Neural progenitor cell (in vitro differentiated cells): ENCODE measurements around the gene RNF34. TPM values are rescaled to one million over a fixed set of nuclear protein-coding genes. Genes with fewer than 3 reads are reported as not detected.
"Not testable (repeated sequence)": the region's sequence is repeated elsewhere in the genome, so short reads cannot be mapped to it uniquely, and the experiment has no call there.

Source experiments
- DNase-seq: peaks from one replicate; pipeline ENCODE4 v3.0.0-alpha.2; 2016; ENCODE audit warnings: low spot score
- H2AFZ ChIP-seq: fragments of 200-600 bp; sonication (generic); replicated peaks from 2 replicates; pipeline ENCODE4 v1.6.1; 2016; ENCODE audit warnings: antibody characterized with exemption
- H3F3A ChIP-seq: fragments of 200-600 bp; sonication (generic); 2 replicates; pipeline ENCODE4 v1.6.1; 2016; ENCODE audit warnings: antibody characterized with exemption, low read depth
- H3K27ac ChIP-seq: fragments of 200-600 bp; sonication (generic); 2 replicates; pipeline ENCODE4 v1.5.1; 2016; ENCODE audit warnings: mild to moderate bottlenecking
- H3K27me3 ChIP-seq: fragments of 200-600 bp; sonication (generic); 2 replicates; pipeline ENCODE4 v1.6.1; 2016; ENCODE audit warnings: mild to moderate bottlenecking, moderate library complexity
- H3K36me3 ChIP-seq: fragments of 200-600 bp; sonication (generic); 2 replicates; pipeline ENCODE4 v1.5.1; 2016
- H3K4me1 ChIP-seq: fragments of 200-600 bp; sonication (generic); 2 replicates; pipeline ENCODE4 v1.6.1; 2016; ENCODE audit warnings: mixed run types
- H3K4me2 ChIP-seq: fragments of 200-600 bp; sonication (generic); 2 replicates; pipeline ENCODE4 v1.6.1; 2016
- H3K4me3 ChIP-seq: fragments of 200-600 bp; sonication (generic); 2 replicates; pipeline ENCODE4 v1.5.1; 2016
- H3K79me2 ChIP-seq: fragments of 200-600 bp; sonication (generic); 2 replicates; pipeline ENCODE4 v1.6.1; 2016; ENCODE audit warnings: low read depth
- H3K9ac ChIP-seq: fragments of 200-600 bp; sonication (generic); 2 replicates; pipeline ENCODE4 v1.6.1; 2016
- H3K9me3 ChIP-seq: fragments of 200-600 bp; sonication (generic); 2 replicates; pipeline ENCODE4 v1.5.1; 2016; ENCODE audit warnings: low read depth
- H4K20me1 ChIP-seq: fragments of 200-600 bp; sonication (generic); 2 replicates; pipeline ENCODE4 v1.6.1; 2016; ENCODE audit warnings: low read depth
- H3K27ac Mint-ChIP-seq: 3 replicates; pipeline ENCODE4 v1.8.0; 2021; ENCODE audit warnings: mixed read lengths
- H3K27me3 Mint-ChIP-seq: 2 replicates; pipeline ENCODE4 v1.8.0; 2022; ENCODE audit warnings: low read depth, mild to moderate bottlenecking, inconsistent platforms, moderate library complexity, mixed read lengths; ENCODE audit not compliant: insufficient read depth
- H3K36me3 Mint-ChIP-seq: 3 replicates; pipeline ENCODE4 v1.8.0; 2021; ENCODE audit warnings: mixed read lengths
- H3K4me1 Mint-ChIP-seq: 3 replicates; pipeline ENCODE4 v1.8.0; 2021; ENCODE audit warnings: mixed read lengths
- H3K4me3 Mint-ChIP-seq: 3 replicates; pipeline ENCODE4 v1.8.0; 2021; ENCODE audit warnings: mild to moderate bottlenecking, moderate library complexity, mixed read lengths
- H3K9me3 Mint-ChIP-seq: 3 replicates; pipeline ENCODE4 v1.8.0; 2020; ENCODE audit warnings: mixed read lengths
- EZH2 ChIP-seq: fragments of 200-600 bp; sonication (generic); IDR thresholded peaks from 2 replicates; pipeline ENCODE4 v1.6.1; 2017; ENCODE audit warnings: antibody characterized with exemption, mild to moderate bottlenecking, moderate library complexity
- EZH2phosphoT487 ChIP-seq: fragments of 200-600 bp; sonication (generic); IDR thresholded peaks from 2 replicates; pipeline ENCODE4 v1.6.1; 2017; ENCODE audit warnings: antibody characterized with exemption
- total RNA-seq: library from RNA; depleted of rRNA; stranded (reverse); fragments of >200 nt; gene quantifications from 2 replicates; pipeline ENCODE4 v1.2.3, GENCODE V29; 2015; ENCODE audit warnings: low replicate concordance
- TF ChIP-seq, protein P1 (sequence below): fragments of 200-600 bp; sonication (generic); IDR thresholded peaks from 2 replicates; pipeline ENCODE4 v1.5.1; 2017; ENCODE audit warnings: antibody characterized with exemption, mild to moderate bottlenecking

The RNF34 gene
- total RNA-seq, 1 donor from 2014 or later = 57.8 TPM

DNA sequence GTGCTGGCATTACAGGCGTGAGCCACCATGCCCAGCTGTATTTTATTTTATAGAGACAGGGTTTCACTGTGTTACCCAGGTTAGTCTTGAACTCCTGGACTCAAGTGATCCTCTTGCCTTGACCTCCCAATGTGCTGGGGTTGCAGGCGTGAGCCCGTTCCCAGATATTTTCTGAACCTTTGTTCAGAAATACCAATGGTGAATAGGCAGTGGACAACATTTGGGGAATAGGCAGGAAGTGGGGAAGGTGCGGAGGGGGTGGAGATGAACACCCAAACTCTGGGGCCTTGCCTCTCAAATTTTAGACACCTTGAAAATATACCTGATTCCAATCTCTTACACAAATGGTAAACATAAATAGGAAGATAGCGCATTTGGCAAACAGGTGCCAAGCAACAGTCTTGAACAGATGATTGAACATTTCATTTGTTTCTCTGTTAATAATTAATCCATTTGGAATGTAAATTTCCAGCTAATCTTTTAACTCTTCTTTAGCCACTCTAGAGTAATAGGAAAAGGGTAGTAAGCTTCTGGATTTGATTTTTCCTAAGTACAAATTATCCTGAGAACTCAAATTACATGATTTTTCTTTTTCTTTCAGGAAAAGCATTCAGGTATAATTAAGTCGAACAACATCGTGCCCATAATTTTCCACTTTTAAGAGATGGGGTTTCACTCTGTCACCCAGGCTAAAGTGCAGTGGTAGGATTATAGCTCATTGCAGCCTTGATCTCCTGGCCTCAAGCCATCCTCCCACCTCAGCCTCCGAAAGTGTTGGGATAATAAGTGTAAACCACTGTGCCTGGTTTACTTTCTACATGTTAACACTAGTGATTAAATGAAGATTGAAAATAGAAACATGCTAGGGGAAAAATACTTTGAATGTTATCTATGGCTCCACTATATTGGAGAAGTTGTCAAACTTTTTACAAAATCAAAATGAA is 22.9 kb upstream of the RNF34 start:
- Histone ChIP-seq H3K4me1 (no peaks in the 10 kb centered on the region), H3K36me3 (no peaks in the 10 kb centered on the region), H3K4me2 (no peak overlapping the region), H3K27ac (no peak overlapping the region), H3K27me3 (no peaks in the 10 kb centered on the region), H3K9me3 (no peaks in the 10 kb centered on the region), H3K79me2 (no peaks in the 10 kb centered on the region), H3F3A (no peaks in the 10 kb centered on the region), H3K4me3 (no peak overlapping the region), H2AFZ (no peak overlapping the region), H4K20me1 (no peaks in the 10 kb centered on the region), H3K9ac (no peak overlapping the region)
- H3K4me3 Mint-ChIP-seq = no peak overlapping the region
- H3K36me3 Mint-ChIP-seq = no peaks in the 10 kb centered on the region
- TF ChIP-seq EZH2 (no peak), EZH2phosphoT487 (no peak)
- TF ChIP-seq, protein P1, sequence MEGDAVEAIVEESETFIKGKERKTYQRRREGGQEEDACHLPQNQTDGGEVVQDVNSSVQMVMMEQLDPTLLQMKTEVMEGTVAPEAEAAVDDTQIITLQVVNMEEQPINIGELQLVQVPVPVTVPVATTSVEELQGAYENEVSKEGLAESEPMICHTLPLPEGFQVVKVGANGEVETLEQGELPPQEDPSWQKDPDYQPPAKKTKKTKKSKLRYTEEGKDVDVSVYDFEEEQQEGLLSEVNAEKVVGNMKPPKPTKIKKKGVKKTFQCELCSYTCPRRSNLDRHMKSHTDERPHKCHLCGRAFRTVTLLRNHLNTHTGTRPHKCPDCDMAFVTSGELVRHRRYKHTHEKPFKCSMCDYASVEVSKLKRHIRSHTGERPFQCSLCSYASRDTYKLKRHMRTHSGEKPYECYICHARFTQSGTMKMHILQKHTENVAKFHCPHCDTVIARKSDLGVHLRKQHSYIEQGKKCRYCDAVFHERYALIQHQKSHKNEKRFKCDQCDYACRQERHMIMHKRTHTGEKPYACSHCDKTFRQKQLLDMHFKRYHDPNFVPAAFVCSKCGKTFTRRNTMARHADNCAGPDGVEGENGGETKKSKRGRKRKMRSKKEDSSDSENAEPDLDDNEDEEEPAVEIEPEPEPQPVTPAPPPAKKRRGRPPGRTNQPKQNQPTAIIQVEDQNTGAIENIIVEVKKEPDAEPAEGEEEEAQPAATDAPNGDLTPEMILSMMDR = no peak
- H3K27ac Mint-ChIP-seq = no peak overlapping the region
- no peak for DNase-seq
- H3K4me1 Mint-ChIP-seq = no peaks in the 10 kb centered on the region
- peaks cover 3% of the 10 kb centered on the region for H3K9me3 Mint-ChIP-seq
- H3K27me3 Mint-ChIP-seq = peaks cover 5% of the 10 kb centered on the region

DNA sequence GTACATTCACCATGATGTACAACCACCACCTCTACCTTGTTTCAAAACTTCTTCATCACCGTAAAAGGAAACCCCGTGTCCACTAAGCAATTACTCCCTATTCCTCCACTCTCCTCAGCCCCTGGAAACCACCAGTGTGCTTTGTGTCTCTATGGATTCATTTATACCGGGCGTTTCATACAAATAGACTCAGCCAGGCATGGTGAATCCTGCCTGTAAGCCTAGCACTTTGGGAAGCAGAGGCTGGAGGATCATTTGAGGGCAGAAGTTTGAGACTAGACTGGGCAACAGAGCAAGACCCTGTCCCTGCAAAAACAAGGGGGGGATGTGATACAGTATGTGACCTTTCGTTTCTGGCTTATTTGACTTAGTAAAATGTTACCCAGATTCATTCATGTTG is 21.2 kb upstream of the RNF34 start:
- Mint-ChIP-seq H3K27ac (peak overlapping the region; percentile 24), H3K9me3 (peaks cover 3% of the 10 kb centered on the region)
- no peak overlapping the region for H2AFZ ChIP-seq

GRCh38 chr12:121379945-121380344 is 20.0 kb upstream of the RNF34 start:
- Histone ChIP-seq H3K9ac (no peak overlapping the region), H4K20me1 (no peaks in the 10 kb centered on the region), H3K27ac (no peak overlapping the region), H3K79me2 (no peaks in the 10 kb centered on the region), H2AFZ (no peak overlapping the region), H3F3A (no peaks in the 10 kb centered on the region), H3K4me3 (no peak overlapping the region), H3K27me3 (no peaks in the 10 kb centered on the region), H3K36me3 (no peaks in the 10 kb centered on the region), H3K4me2 (no peak overlapping the region), H3K4me1 (no peaks in the 10 kb centered on the region), H3K9me3 (no peaks in the 10 kb centered on the region)
- Mint-ChIP-seq H3K4me3 (no peak overlapping the region), H3K27me3 (peaks cover 6% of the 10 kb centered on the region), H3K36me3 (no peaks in the 10 kb centered on the region), H3K4me1 (no peaks in the 10 kb centered on the region), H3K27ac (no peak overlapping the region), H3K9me3 (peaks cover 1% of the 10 kb centered on the region)
- DNase-seq = no peak
- TF ChIP-seq EZH2phosphoT487 (no peak), EZH2 (no peak)
- TF ChIP-seq, protein P1 = no peak

More for the DNA sequence above, 21.2 kb upstream of the RNF34 start:
- Histone ChIP-seq H4K20me1 (no peaks in the 10 kb centered on the region), H3K27me3 (no peaks in the 10 kb centered on the region), H3K4me2 (no peak overlapping the region), H3K9me3 (no peaks in the 10 kb centered on the region), H3F3A (no peaks in the 10 kb centered on the region), H3K4me1 (no peaks in the 10 kb centered on the region), H3K9ac (no peak overlapping the region), H3K36me3 (no peaks in the 10 kb centered on the region), H3K4me3 (no peak overlapping the region), H3K79me2 (no peaks in the 10 kb centered on the region), H3K27ac (no peak overlapping the region)
- Mint-ChIP-seq H3K4me1 (no peaks in the 10 kb centered on the region), H3K27me3 (peaks cover 6% of the 10 kb centered on the region), H3K4me3 (no peak overlapping the region), H3K36me3 (no peaks in the 10 kb centered on the region)
- DNase-seq = no peak
- TF ChIP-seq EZH2 = no peak

GRCh38 chr12:121383601-121384021 is 16.3 kb upstream of the RNF34 start:
- no peak overlapping the region for H3K4me2 ChIP-seq
- DNase-seq = no peak
- H3K9me3 Mint-ChIP-seq = no peaks in the 10 kb centered on the region
- no peak overlapping the region for H3K27ac Mint-ChIP-seq
- H3K4me1 ChIP-seq = no peaks in the 10 kb centered on the region
- H3F3A ChIP-seq = no peaks in the 10 kb centered on the region
- H3K4me3 ChIP-seq = no peak overlapping the region
- no peaks in the 10 kb centered on the region for H3K79me2 ChIP-seq
- H4K20me1 ChIP-seq = no peaks in the 10 kb centered on the region
- no peak overlapping the region for H3K27ac ChIP-seq
- H3K4me3 Mint-ChIP-seq = no peak overlapping the region
- no peaks in the 10 kb centered on the region for H3K4me1 Mint-ChIP-seq
- H3K27me3 ChIP-seq = no peaks in the 10 kb centered on the region
- TF ChIP-seq EZH2phosphoT487 = no peak
- TF ChIP-seq, protein P1 = peak; percentile 12
- no peaks in the 10 kb centered on the region for H3K9me3 ChIP-seq
- H3K36me3 Mint-ChIP-seq = no peaks in the 10 kb centered on the region
- H3K36me3 ChIP-seq = no peaks in the 10 kb centered on the region
- no peak overlapping the region for H3K9ac ChIP-seq
- H2AFZ ChIP-seq = no peak overlapping the region
- peaks cover 4% of the 10 kb centered on the region for H3K27me3 Mint-ChIP-seq

DNA sequence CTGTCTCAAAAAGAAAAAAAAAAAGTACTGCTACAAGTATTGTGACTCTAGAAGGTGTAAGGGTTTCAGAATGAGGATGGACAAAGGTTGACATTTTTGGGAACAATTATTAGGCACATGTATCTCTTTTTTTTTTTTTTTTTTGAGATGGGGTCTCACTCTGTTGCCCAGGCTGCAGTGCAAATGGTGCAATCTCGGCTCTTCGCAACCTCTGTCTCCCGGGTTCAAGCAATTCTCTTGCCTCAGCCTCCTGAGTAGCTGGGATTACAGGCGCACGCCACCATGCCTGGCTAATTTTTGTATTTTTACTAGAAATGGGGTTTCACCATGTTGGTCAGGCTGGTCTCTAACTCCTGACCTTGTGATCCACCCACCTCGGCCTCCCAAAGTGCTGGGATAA is 15.0 kb upstream of the RNF34 start:
- H3K9me3 ChIP-seq, H3K4me3 Mint-ChIP-seq, H4K20me1 ChIP-seq, H3K27ac Mint-ChIP-seq, H3K9ac ChIP-seq, H3K27me3 Mint-ChIP-seq, H2AFZ ChIP-seq, H3K9me3 Mint-ChIP-seq, H3K27me3 ChIP-seq, H3K36me3 ChIP-seq, DNase-seq, H3K4me1 ChIP-seq, H3F3A ChIP-seq, H3K4me2 ChIP-seq, H3K4me3 ChIP-seq, H3K79me2 ChIP-seq, H3K27ac ChIP-seq, H3K4me1 Mint-ChIP-seq, H3K36me3 Mint-ChIP-seq: not testable (repeated sequence)
